BJ (cell line): ENCODE measurements around the gene TGFB1I1. TPM values are rescaled to one million over a fixed set of nuclear protein-coding genes. Genes with fewer than 3 reads are reported as not detected.

Source experiments
- CTCF ChIA-PET: fragments of 350-600 bp; formaldehyde crosslinking; extraction: SDS; loops from one replicate; lab custom pipeline; 2021; ENCODE audit warnings: antibody characterized with exemption, inconsistent platforms; lab: Yijun Ruan, JAX
- POLR2A ChIA-PET: fragments of 300-600 bp; sonication (Branson Sonifier 250); formaldehyde crosslinking; extraction: SDS; loops from one replicate; lab custom pipeline; 2021; ENCODE audit warnings: antibody characterized with exemption; lab: Charles Lee
- DNase-seq: peaks from one replicate; pipeline ENCODE4 v3.0.0-alpha.2; 2011; ENCODE audit warnings: low read depth
- H3K27me3 ChIP-seq: 2 replicates; pipeline ENCODE4 v1.6.0; 2011; ENCODE audit warnings: low read length; ENCODE audit not compliant: control insufficient read depth, insufficient read depth
- H3K36me3 ChIP-seq: 2 replicates; pipeline ENCODE4 v1.5.1; 2011; ENCODE audit warnings: low read length; ENCODE audit not compliant: control insufficient read depth, insufficient read depth
- H3K4me3 ChIP-seq: 2 replicates; pipeline ENCODE4 v1.5.1; 2011; ENCODE audit warnings: low read depth, mild to moderate bottlenecking, control low read depth, low read length
- CTCF ChIP-seq: IDR thresholded peaks from 2 replicates; pipeline ENCODE4 v1.5.1; 2011; ENCODE audit warnings: low read depth, mild to moderate bottlenecking, control low read depth, inconsistent platforms, low read length, moderate library complexity; ENCODE audit not compliant: insufficient read depth
- polyA plus RNA-seq: library from polyadenylated mRNA; depleted of rRNA; stranded (reverse); fragments of >200 nt; gene quantifications from 2 replicates; pipeline ENCODE4 v1.2.3, GENCODE V29; 2011

Gene TGFB1I1
- polyA plus RNA-seq, 1 experiment: 92.3 TPM

- no peak for DNase-seq
- Histone ChIP-seq H3K4me3 (no peak overlapping the region), H3K27me3 (no peaks in the 10 kb centered on the region), H3K36me3 (peaks cover 27% of the 10 kb centered on the region)
- ChIA-PET POLR2A (no interaction called here), CTCF (no interaction called here)
- TF ChIP-seq CTCF: no peak
These were observed 6.1 kb upstream of the TGFB1I1 start for GRCh38 chr16:31465788-31466370.

DNA sequence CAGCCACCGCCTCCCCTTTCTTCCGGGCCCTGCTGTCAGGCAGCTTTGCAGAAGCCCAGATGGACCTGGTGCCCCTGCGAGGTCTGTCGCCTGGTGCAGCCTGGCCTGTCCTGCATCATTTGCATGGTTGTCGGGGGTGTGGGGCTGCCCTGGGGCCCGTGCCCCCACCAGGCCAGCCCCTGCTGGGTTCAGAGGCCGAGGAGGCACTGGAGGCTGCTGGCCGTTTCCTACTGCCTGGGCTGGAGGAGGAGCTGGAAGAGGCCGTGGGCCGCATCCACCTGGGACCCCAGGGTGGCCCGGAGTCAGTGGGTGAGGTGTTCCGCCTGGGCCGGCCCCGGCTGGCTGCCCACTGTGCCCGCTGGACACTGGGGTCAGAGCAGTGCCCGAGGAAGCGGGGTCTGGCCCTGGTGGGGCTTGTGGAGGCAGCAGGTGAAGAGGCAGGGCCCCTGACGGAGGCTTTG is 5.5 kb upstream of the TGFB1I1 start:
- ChIA-PET CTCF (no interaction called here), POLR2A (no interaction called here)

GRCh38 chr16:31467151-31467773 is 4.7 kb upstream of the TGFB1I1 start:
- TF ChIP-seq CTCF: no peak
- DNase-seq: no peak
- ChIA-PET CTCF (no interaction called here), POLR2A (no interaction called here)
- H3K27me3 ChIP-seq: no peaks in the 10 kb centered on the region
- no peak overlapping the region for H3K4me3 ChIP-seq
- peaks cover 21% of the 10 kb centered on the region for H3K36me3 ChIP-seq

More for the DNA sequence above, 5.5 kb upstream of the TGFB1I1 start:
- H3K36me3 ChIP-seq: peaks cover 27% of the 10 kb centered on the region
- no peak for TF ChIP-seq CTCF
- no peaks in the 10 kb centered on the region for H3K27me3 ChIP-seq
- no peak for DNase-seq
- no peak overlapping the region for H3K4me3 ChIP-seq

DNA sequence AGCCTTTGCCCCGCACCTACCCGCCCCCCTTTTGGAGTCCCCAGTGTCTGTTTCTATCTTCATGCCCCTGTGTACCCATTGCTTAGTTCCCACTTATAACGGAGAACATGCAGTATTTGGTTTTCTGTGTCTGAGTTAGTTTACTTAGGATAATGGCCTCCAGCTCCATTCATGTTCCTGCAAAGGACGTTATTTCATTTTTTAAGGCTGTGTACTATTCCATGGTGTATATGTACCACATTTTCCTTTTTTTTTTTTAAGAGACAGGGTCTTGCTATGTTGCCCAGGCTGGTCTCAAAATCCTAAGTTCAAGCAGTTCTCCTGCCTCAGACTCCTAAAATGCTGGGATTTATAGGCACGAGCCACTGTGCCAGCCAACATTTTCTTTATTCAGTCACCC is 4.1 kb upstream of the TGFB1I1 start:
- CTCF ChIA-PET: interaction anchor here (4.8 kb wide), 1 partner anchor 8 kb away, joined by 52 read pairs; the partner anchor contains the start of gene ARMC5

More for the DNA sequence above, 4.1 kb upstream of the TGFB1I1 start:
- no peak for DNase-seq
- no peaks in the 10 kb centered on the region for H3K27me3 ChIP-seq
- H3K36me3 ChIP-seq: peaks cover 15% of the 10 kb centered on the region
- POLR2A ChIA-PET: no interaction called here
- no peak for TF ChIP-seq CTCF
- H3K4me3 ChIP-seq: no peak overlapping the region
